PC-9 (cell line): Measurements from ENCODE around the gene TRIM37.

ENCODE experiments used
- CTCF ChIP-seq: fragments of 200-600 bp; sonication (generic); conservative IDR thresholded peaks from 2 replicates; pipeline ENCODE4 v1.6.1; 2017; ENCODE audit warnings: mixed run types, antibody characterized with exemption, mild to moderate bottlenecking, moderate library complexity
- EZH2 ChIP-seq: fragments of 200-600 bp; sonication (generic); IDR thresholded peaks from 2 replicates; pipeline ENCODE4 v1.8.0; 2017; ENCODE audit warnings: antibody characterized with exemption, low read depth

GRCh38 chr17:59018019-59018418 lies 88.7 kb downstream of the TRIM37 start:
- TF ChIP-seq CTCF: no peak
- TF ChIP-seq EZH2: no peak
